Caco-2 (cell line): ENCODE results near the gene PIGQ. TPM values are rescaled to one million over a fixed set of nuclear protein-coding genes. Genes with fewer than 3 reads are reported as not detected.

Source experiments
- BruUV-seq: library from RNA; stranded (reverse); fragments of 400-500 nt; replicated peaks from 2 replicates; lab custom pipeline; 2021; lab: Mats Ljungman, UMichigan
- CTCF ChIA-PET: fragments of 300-600 bp; sonication (Branson Sonifier 250); formaldehyde crosslinking; loops from one replicate; lab custom pipeline; 2022; ENCODE audit warnings: antibody characterized with exemption; lab: Charles Lee
- POLR2A ChIA-PET: fragments of 300-600 bp; sonication (Branson Sonifier 250); formaldehyde crosslinking; loops from one replicate; lab custom pipeline; 2022; ENCODE audit warnings: antibody characterized with exemption; lab: Charles Lee
- DNase-seq, 2 experiments: peaks; one replicate each; pipeline versions ENCODE4 v3.0.0 to v3.0.0-alpha.2; 2020 to 2022
- H3K27me3 ChIP-seq: replicated peaks from 2 replicates; pipeline ENCODE4 v1.6.0; 2011; ENCODE audit warnings: low read length; ENCODE audit not compliant: control insufficient read depth, insufficient read depth
- H3K36me3 ChIP-seq: 2 replicates; pipeline ENCODE4 v1.5.1; 2011; ENCODE audit warnings: low read length; ENCODE audit not compliant: control insufficient read depth, insufficient read depth
- H3K4me1 ChIP-seq: fragments of 250-450 bp; sonication (Bioruptor Pico); 2 replicates; pipeline ENCODE4 v1.5.1; 2020; ENCODE audit warnings: mild to moderate bottlenecking
- H3K4me3 ChIP-seq: 2 replicates; pipeline ENCODE4 v1.5.1; 2011; ENCODE audit warnings: low read depth, mild to moderate bottlenecking, control low read depth, low read length
- H3K9me3 ChIP-seq: fragments of 250-450 bp; sonication (Bioruptor Pico); 2 replicates; pipeline ENCODE4 v1.5.1; 2020; ENCODE audit warnings: mild to moderate bottlenecking, moderate library complexity
- H3K27ac Mint-ChIP-seq: one replicate; pipeline ENCODE4 v1.8.0; 2022; ENCODE audit warnings: mixed read lengths; ENCODE audit not compliant: unreplicated experiment
- H3K27me3 Mint-ChIP-seq: one replicate; pipeline ENCODE4 v1.8.0; 2022; ENCODE audit warnings: mixed read lengths; ENCODE audit not compliant: insufficient read depth, unreplicated experiment
- H3K36me3 Mint-ChIP-seq: one replicate; pipeline ENCODE4 v1.8.0; 2022; ENCODE audit warnings: mild to moderate bottlenecking, mixed read lengths; ENCODE audit not compliant: insufficient read depth, unreplicated experiment
- H3K4me1 Mint-ChIP-seq: one replicate; pipeline ENCODE4 v1.8.0; 2022; ENCODE audit warnings: low read depth, mixed read lengths; ENCODE audit not compliant: unreplicated experiment
- H3K4me3 Mint-ChIP-seq: one replicate; pipeline ENCODE4 v1.8.0; 2022; ENCODE audit warnings: mild to moderate bottlenecking, moderate library complexity, mixed read lengths; ENCODE audit not compliant: unreplicated experiment
- H3K9me3 Mint-ChIP-seq: one replicate; pipeline ENCODE4 v1.8.0; 2022; ENCODE audit warnings: mixed read lengths; ENCODE audit not compliant: unreplicated experiment
- intact Hi-C: fragments of 100-400 bp; cut with micrococcal nuclease; formaldehyde crosslinking; loops from one replicate; pipeline ENCODE4 v1.10.0; 2022; ENCODE audit not compliant: unreplicated experiment
- total RNA-seq: library from RNA; stranded (reverse); gene quantifications from 2 replicates; pipeline ENCODE4 v1.2.3, GENCODE V29; 2022
- TF ChIP-seq, protein P1 (sequence below), 2 experiments: fragments of 200-600 bp in 1 of 2; IDR thresholded peaks; 1 replicate in 1 of 2; 2 replicates in 1 of 2; pipeline versions ENCODE4 v1.5.1 to v1.8.0; 2011 to 2022; ENCODE audit warnings: antibody characterized with exemption in 1 of 2, control low read depth in 1 of 2, inconsistent platforms in 1 of 2, low read depth in 1 of 2, low read length in 1 of 2, mild to moderate bottlenecking in 1 of 2, moderate library complexity in 1 of 2; ENCODE audit not compliant: insufficient read depth in 1 of 2, severe bottlenecking in 1 of 2, unreplicated experiment in 1 of 2

The PIGQ gene
- total RNA-seq, 1 experiment from 2014 or later, result 45.8 TPM

DNA sequence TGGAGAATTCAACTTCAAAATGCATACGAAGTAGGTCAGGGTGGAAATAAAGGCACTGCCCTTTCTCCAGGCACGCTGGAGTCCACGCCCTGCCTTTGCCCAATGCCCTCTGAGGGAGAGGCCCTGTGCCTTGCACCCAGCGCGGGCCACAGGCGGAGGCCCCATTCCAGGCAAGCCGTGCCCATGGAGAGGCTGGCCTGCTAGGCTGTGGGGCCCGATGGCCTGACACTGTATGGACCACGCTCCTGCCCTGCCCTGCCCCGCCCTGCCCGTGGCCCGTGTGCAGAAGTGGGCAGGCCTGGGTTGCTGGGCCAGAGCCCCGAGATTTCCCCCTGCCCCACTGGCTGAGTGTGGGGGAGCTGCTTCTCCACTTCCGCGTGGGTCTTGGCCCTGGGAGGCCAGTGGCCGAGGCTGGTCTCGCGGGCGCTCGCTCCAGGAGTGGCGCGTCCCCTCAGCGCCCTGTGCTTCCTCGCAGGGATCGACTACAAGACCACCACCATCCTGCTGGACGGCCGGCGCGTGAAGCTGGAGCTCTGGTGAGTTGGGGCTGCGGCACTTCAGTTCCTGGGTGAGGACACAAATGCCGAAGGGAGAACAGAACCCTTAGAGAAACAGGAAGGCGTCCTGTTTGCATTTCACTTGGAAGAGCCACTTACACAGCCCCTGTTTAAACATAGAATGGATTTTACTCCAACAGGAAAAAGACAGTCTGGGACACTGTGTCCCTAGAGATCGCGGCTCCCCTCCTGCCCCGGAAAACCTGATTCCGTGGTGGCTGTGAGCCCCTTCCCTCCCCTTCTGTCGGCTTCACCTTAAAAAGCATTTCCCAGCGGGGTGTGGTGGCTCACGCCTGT lies 47.2 kb downstream of the PIGQ start:
- H3K4me3 Mint-ChIP-seq, result no peak overlapping the region
- no peaks in the 10 kb centered on the region for H3K27me3 Mint-ChIP-seq
- no peak overlapping the region for H3K27ac Mint-ChIP-seq
- H3K9me3 ChIP-seq, result no peaks in the 10 kb centered on the region
- no peaks in the 10 kb centered on the region; the same call in 1 of the 2 replicates for H3K36me3 ChIP-seq
- TF ChIP-seq, protein P1, sequence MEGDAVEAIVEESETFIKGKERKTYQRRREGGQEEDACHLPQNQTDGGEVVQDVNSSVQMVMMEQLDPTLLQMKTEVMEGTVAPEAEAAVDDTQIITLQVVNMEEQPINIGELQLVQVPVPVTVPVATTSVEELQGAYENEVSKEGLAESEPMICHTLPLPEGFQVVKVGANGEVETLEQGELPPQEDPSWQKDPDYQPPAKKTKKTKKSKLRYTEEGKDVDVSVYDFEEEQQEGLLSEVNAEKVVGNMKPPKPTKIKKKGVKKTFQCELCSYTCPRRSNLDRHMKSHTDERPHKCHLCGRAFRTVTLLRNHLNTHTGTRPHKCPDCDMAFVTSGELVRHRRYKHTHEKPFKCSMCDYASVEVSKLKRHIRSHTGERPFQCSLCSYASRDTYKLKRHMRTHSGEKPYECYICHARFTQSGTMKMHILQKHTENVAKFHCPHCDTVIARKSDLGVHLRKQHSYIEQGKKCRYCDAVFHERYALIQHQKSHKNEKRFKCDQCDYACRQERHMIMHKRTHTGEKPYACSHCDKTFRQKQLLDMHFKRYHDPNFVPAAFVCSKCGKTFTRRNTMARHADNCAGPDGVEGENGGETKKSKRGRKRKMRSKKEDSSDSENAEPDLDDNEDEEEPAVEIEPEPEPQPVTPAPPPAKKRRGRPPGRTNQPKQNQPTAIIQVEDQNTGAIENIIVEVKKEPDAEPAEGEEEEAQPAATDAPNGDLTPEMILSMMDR (IDR thresholded peaks at IDR 0.05; ENCODE audit: insufficient read depth in 1 of 2, low read depth in 1 of 2, low read length in 1 of 2, severe bottlenecking in 1 of 2, unreplicated experiment in 1 of 2), result no peak
- H3K36me3 Mint-ChIP-seq, result peaks cover 5% of the 10 kb centered on the region
- H3K9me3 Mint-ChIP-seq, result no peaks in the 10 kb centered on the region
- no peaks in the 10 kb centered on the region for H3K27me3 ChIP-seq
- ChIA-PET POLR2A (no interaction called here), CTCF (no interaction called here)
- H3K4me1 ChIP-seq, result no peaks in the 10 kb centered on the region
- BruUV-seq, result no TSS peak
- H3K4me3 ChIP-seq, result no peak overlapping the region
- H3K4me1 Mint-ChIP-seq, result no peaks in the 10 kb centered on the region
- intact Hi-C loops, result no loop called here
- no peak for DNase-seq

DNA sequence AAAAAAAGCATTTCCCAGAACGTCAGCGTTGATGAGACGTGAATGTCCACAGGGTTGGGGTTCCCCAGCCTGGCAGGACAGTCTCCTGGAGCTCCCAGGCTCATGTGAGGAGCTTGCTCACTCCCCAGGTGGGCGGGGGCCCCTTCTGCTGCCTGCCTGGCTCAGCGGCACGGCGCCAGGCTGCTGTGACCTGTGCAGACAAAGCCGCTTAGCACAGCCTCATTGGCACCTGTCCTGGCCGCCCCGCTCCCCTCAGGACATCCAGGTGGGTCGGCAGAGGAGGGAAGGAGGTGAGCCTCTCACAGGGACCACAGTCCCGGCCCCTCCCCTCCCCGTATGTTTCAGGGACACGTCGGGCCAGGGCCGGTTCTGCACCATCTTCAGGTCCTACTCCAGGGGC lies 48.1 kb downstream of the PIGQ start:
- ChIA-PET CTCF (no interaction called here), POLR2A (no interaction called here)
- no peak overlapping the region for H3K27ac Mint-ChIP-seq
- no peaks in the 10 kb centered on the region; the same call in 1 of the 2 replicates for H3K36me3 ChIP-seq
- no peaks in the 10 kb centered on the region for H3K9me3 Mint-ChIP-seq
- H3K4me1 ChIP-seq, result no peaks in the 10 kb centered on the region
- no peak for DNase-seq
- TF ChIP-seq, protein P1 (IDR thresholded peaks at IDR 0.05; ENCODE audit: insufficient read depth in 1 of 2, low read depth in 1 of 2, low read length in 1 of 2, severe bottlenecking in 1 of 2, unreplicated experiment in 1 of 2), result no peak
- no peak overlapping the region for H3K4me3 ChIP-seq
- no peaks in the 10 kb centered on the region for H3K27me3 Mint-ChIP-seq
- no peaks in the 10 kb centered on the region for H3K27me3 ChIP-seq
- H3K9me3 ChIP-seq, result no peaks in the 10 kb centered on the region
- intact Hi-C loops, result no loop called here
- peaks cover 5% of the 10 kb centered on the region for H3K36me3 Mint-ChIP-seq
- H3K4me3 Mint-ChIP-seq, result no peak overlapping the region
- BruUV-seq, result no TSS peak
- no peaks in the 10 kb centered on the region for H3K4me1 Mint-ChIP-seq

DNA sequence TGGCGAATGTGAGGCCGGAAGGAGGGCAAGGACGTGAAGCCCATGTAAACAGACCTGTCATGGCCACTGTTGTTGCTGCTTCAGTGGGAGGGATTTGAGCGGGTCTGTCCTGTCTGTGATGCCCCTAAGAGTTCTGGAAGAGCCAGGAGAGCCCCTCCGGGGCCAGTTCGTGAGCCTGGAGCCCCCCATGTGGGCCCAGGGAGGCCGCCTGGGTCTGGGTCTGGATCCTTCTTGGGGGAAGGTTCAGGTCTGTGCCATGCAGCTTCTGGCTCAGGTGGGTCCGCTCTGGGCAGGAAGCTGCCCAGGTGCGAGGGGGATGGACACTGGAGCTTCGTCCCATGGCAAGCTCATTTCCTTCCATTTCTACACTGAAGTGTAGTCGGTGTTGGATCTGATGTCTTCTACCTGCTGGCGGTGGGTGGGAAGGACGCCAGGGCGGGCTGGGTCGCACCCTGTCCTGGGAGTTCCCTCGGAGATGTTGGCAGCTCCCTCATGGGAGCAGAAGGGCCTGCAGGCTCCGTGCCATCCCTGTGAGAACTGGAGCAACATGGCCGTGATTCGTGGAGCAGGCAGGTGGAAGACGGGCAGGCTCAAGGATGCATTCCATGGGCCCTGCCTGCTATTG lies 49.8 kb downstream of the PIGQ start:
- no peaks in the 10 kb centered on the region for H3K27me3 Mint-ChIP-seq
- ChIA-PET CTCF (no interaction called here), POLR2A (no interaction called here)
- Histone ChIP-seq H3K27me3 (no peaks in the 10 kb centered on the region), H3K9me3 (no peaks in the 10 kb centered on the region), H3K4me1 (no peaks in the 10 kb centered on the region), H3K4me3 (no peak overlapping the region), H3K36me3 (no peaks in the 10 kb centered on the region)
- no peak overlapping the region for H3K27ac Mint-ChIP-seq
- no TSS peak for BruUV-seq
- no peaks in the 10 kb centered on the region for H3K9me3 Mint-ChIP-seq
- TF ChIP-seq, protein P1 (IDR thresholded peaks at IDR 0.05; ENCODE audit: insufficient read depth in 1 of 2, low read depth in 1 of 2, low read length in 1 of 2, severe bottlenecking in 1 of 2, unreplicated experiment in 1 of 2), result no peak
- intact Hi-C loops, result no loop called here
- H3K4me3 Mint-ChIP-seq, result no peak overlapping the region
- H3K36me3 Mint-ChIP-seq, result peaks cover 5% of the 10 kb centered on the region
- no peak for DNase-seq
- H3K4me1 Mint-ChIP-seq, result no peaks in the 10 kb centered on the region
